Subcutaneous abdominal adipose tissue (tissue), 5 donors: ENCODE measurements around the gene MYO3B.

Experiments used
- H3K27ac ChIP-seq: one replicate; pipeline ENCODE4 v1.7.0; 2013; ENCODE audit warnings: low read depth, mild to moderate bottlenecking, inconsistent platforms, low read length, moderate library complexity
- H3K27me3 ChIP-seq, 5 donors: one replicate each; pipeline ENCODE4 v1.7.0; 2013; ENCODE audit warnings: low read length in 5 of 5, inconsistent platforms in 1 of 5; ENCODE audit not compliant: control insufficient read depth in 5 of 5, insufficient read depth in 4 of 5
- H3K36me3 ChIP-seq, 5 donors: one replicate each; pipeline ENCODE4 v1.7.0; 2013; ENCODE audit warnings: low read length in 5 of 5; ENCODE audit not compliant: control insufficient read depth in 5 of 5, insufficient read depth in 5 of 5
- H3K4me1 ChIP-seq, 5 donors: one replicate each; pipeline ENCODE4 v1.7.0; 2013; ENCODE audit warnings: low read length in 5 of 5, mild to moderate bottlenecking in 3 of 5, moderate library complexity in 1 of 5; ENCODE audit not compliant: control insufficient read depth in 5 of 5, insufficient read depth in 5 of 5
- H3K4me3 ChIP-seq, 5 donors: one replicate each; pipeline ENCODE4 v1.7.0; 2013; ENCODE audit warnings: low read length in 5 of 5, low read depth in 1 of 5
- H3K9ac ChIP-seq, 5 donors: one replicate each; pipeline ENCODE4 v1.7.0; 2013; ENCODE audit warnings: low read length in 5 of 5, mild to moderate bottlenecking in 4 of 5, moderate library complexity in 3 of 5
- H3K9me3 ChIP-seq, 5 donors: one replicate each; pipeline ENCODE4 v1.7.0; 2013; ENCODE audit warnings: low read length in 5 of 5; ENCODE audit not compliant: control insufficient read depth in 5 of 5
- donor health status: healthy.
- donor health status: healthy.
- donor health status: healthy.
- donor health status: healthy.
- donor health status: healthy.

The MYO3B gene

DNA sequence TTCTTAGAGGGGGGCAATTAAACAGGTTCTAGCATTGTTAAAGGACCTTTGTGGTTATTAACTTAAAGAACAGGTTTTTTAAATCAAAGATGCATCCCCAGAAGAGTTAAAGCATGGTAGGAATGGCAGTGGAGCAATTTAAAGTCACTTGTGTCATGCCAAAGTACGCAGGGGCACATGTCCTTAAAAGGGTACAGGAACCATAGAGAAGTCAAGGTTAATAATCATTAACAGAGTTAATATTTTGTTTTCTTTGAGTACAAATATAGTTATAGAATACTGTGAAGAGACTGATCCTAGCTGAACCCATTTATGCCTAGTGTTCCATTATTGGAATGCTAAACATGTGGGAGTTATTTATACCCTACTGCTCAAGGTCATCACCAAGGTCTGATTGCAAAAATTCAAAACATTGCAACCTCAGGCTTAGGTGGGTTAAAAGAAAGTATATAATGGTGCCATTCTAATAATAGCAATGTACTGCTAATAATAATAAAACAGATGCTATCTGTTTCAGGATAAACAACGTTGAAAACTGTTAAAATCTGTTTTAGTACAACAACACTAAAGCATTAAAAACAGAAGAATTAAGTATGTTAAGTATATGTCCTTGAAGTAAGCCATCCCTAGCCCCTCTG is 216.0 kb downstream of the MYO3B start:
- Histone ChIP-seq H3K27ac (no peak overlapping the region), H3K36me3 (no peaks in the 10 kb centered on the region), H3K4me3 (no peak overlapping the region), H3K9ac (no peak overlapping the region), H3K9me3 (no peaks in the 10 kb centered on the region), H3K27me3 (peaks cover 0 to 18% (median 3%) of the 10 kb centered on the region in 5 donors), H3K4me1 (no peaks in the 10 kb centered on the region)

GRCh38 chr2:170394641-170395387 is 216.9 kb downstream of the MYO3B start:
- Histone ChIP-seq H3K4me3 (no peak overlapping the region), H3K27me3 (peaks cover 0 to 18% (median 3%) of the 10 kb centered on the region in 5 donors), H3K9ac (no peak overlapping the region), H3K4me1 (no peaks in the 10 kb centered on the region), H3K27ac (no peak overlapping the region), H3K36me3 (no peaks in the 10 kb centered on the region), H3K9me3 (no peaks in the 10 kb centered on the region)

DNA sequence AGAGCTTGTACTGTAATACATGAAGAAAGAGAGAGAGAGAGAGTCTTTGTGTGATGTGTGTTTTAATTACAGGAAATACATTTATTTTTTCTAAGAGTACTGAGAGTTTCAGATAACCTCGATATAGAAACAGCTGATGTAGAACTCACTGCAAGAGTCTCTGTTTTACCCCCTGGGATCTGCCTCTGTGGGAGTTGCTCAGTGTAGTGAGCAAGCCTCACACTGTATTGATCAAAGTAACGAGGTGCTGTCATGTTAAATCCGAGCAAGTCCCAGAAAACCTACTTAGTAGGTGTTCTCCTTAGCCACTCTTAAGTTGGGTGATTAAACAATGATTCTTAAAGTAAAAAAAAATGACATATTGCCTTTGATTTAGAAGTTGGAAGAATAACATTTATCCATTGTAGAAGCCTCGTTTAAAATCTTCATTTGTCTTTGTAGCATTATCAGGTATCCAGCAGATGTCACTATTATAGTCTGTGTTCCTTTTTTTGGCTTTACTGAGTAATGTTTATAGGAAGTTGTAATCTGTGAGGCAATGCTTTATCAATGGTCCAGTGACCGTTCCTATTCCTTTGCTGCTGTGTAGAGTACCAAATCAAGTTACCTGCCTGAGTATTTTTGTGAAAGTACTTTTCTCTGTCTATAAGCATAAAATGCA is 219.0 kb downstream of the MYO3B start:
- H3K27me3 ChIP-seq, result peaks cover 0 to 15% (median 3%) of the 10 kb centered on the region in 5 donors
- H3K4me1 ChIP-seq, result no peaks in the 10 kb centered on the region
- H3K36me3 ChIP-seq, result no peaks in the 10 kb centered on the region
- no peak overlapping the region for H3K4me3 ChIP-seq
- H3K27ac ChIP-seq, result no peak overlapping the region
- no peak overlapping the region for H3K9ac ChIP-seq
- no peaks in the 10 kb centered on the region for H3K9me3 ChIP-seq

- Histone ChIP-seq H3K27ac (no peak overlapping the region), H3K9ac (no peak overlapping the region), H3K36me3 (no peaks in the 10 kb centered on the region), H3K27me3 (peaks cover 0 to 13% (median 3%) of the 10 kb centered on the region in 5 donors), H3K4me1 (no peaks in the 10 kb centered on the region), H3K9me3 (no peaks in the 10 kb centered on the region), H3K4me3 (no peak overlapping the region)
Measured at GRCh38 chr2:170401187-170401586, 223.2 kb downstream of the MYO3B start.

- H3K27ac ChIP-seq, result no peak overlapping the region
- H3K9me3 ChIP-seq, result no peaks in the 10 kb centered on the region
- H3K4me1 ChIP-seq, result peaks cover 0 to 10% (median 4%) of the 10 kb centered on the region in 5 donors
- H3K36me3 ChIP-seq, result no peaks in the 10 kb centered on the region
- H3K27me3 ChIP-seq, result peaks cover 3 to 6% (median 4%) of the 10 kb centered on the region in 5 donors
- no peak overlapping the region for H3K4me3 ChIP-seq
- H3K9ac ChIP-seq, result no peak overlapping the region
Measured at GRCh38 chr2:170404846-170405245, 226.9 kb downstream of the MYO3B start.

DNA sequence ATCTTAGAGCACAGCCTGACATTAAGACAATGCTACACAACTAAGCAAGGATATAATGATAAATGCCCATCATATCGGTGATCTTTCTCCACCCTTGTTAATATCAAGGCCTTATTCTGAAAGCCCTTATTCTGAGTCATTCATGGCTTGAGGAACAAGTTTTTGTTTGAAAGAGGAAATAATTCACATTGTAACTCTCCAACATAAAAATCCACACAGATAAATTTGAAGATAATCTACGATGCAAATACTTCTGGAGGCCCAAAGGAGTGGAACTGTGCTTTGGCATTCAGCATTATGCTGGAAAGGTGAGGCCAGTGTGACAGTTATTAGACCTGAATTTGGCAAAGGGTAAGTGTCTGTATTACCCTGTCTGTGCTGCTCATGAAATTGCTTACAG is 227.4 kb downstream of the MYO3B start:
- H3K27me3 ChIP-seq, result peaks cover 3 to 6% (median 5%) of the 10 kb centered on the region in 5 donors
- no peak overlapping the region for H3K27ac ChIP-seq
- H3K9me3 ChIP-seq, result no peaks in the 10 kb centered on the region
- H3K36me3 ChIP-seq, result no peaks in the 10 kb centered on the region
- peaks cover 0 to 10% (median 4%) of the 10 kb centered on the region in 5 donors for H3K4me1 ChIP-seq
- H3K4me3 ChIP-seq, result no peak overlapping the region
- H3K9ac ChIP-seq, result no peak overlapping the region

DNA sequence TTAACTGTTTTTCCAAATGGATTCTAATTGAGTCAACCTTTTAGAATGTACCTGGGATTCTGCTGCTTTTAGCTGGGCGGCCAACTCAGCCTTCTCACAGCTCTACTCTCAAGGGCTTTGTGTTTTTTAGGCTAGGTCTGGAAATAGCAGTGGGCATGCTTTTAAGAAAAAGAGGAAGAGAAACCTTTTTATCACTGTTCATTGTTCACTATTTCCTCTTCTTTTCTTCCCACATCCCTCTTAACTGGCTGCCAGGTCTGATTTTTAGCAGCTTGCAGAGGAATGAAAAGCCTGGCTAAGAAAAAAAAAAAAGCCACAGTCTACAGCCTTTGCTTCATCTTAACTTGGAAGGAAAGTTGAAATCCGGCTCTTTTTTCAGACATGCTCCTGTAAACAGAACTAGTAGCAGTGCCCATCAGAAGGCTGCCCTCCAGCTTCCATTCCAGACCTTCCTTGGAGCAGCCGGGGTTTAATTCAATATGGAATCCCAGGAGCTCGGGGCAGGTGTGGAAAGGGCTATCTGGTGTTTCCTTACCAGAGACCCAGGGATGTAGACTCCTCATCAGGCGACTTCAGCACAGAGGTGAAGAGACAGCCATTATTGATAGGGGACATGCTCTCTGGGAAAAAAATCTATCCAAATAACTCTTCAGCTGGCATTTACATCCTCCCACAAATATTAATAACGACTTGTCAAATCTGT is 230.7 kb downstream of the MYO3B start:
- Histone ChIP-seq H3K36me3 (no peaks in the 10 kb centered on the region), H3K9ac (no peak overlapping the region), H3K27ac (no peak overlapping the region), H3K4me3 (no peak overlapping the region), H3K4me1 (peaks cover 0 to 10% (median 4%) of the 10 kb centered on the region in 5 donors), H3K9me3 (no peaks in the 10 kb centered on the region), H3K27me3 (peaks cover 0 to 6% (median 5%) of the 10 kb centered on the region in 5 donors)

- Histone ChIP-seq H3K27me3 (peaks cover 0 to 6% (median 5%) of the 10 kb centered on the region in 5 donors), H3K9me3 (no peaks in the 10 kb centered on the region), H3K4me3 (peak overlapping the region in 3 of 5 donors; percentile 20 to 44 (median 22)), H3K9ac (no peak overlapping the region), H3K4me1 (peaks cover 0 to 10% (median 4%) of the 10 kb centered on the region in 5 donors), H3K36me3 (no peaks in the 10 kb centered on the region), H3K27ac (no peak overlapping the region)
Measured at GRCh38 chr2:170409164-170409535, 231.2 kb downstream of the MYO3B start.

- no peak overlapping the region for H3K27ac ChIP-seq
- no peaks in the 10 kb centered on the region for H3K36me3 ChIP-seq
- H3K27me3 ChIP-seq, result peaks cover 0 to 6% (median 4%) of the 10 kb centered on the region in 5 donors
- H3K4me3 ChIP-seq, result no peak overlapping the region
- H3K4me1 ChIP-seq, result peaks cover 0 to 10% (median 4%) of the 10 kb centered on the region in 5 donors
- peaks cover 0 to 4% (median 0%) of the 10 kb centered on the region in 5 donors for H3K9me3 ChIP-seq
- H3K9ac ChIP-seq, result no peak overlapping the region
Measured at GRCh38 chr2:170411660-170412059, 233.7 kb downstream of the MYO3B start.
